HG03108 (cell line): ENCODE data around the gene BRD1.
"Not testable (repeated sequence)": the region's sequence is repeated elsewhere in the genome, so short reads cannot be mapped to it uniquely, and the experiment has no call there.

Source experiments
- ATAC-seq: cut with Tn5 transposase; IDR thresholded peaks from one replicate; pipeline ENCODE4 v1.9.1; 2021; ENCODE audit warnings: moderate library complexity; ENCODE audit not compliant: unreplicated experiment

Gene BRD1

GRCh38 chr22:49785841-49786471 lies 41.7 kb downstream of the BRD1 start:
- no peak for ATAC-seq

GRCh38 chr22:49785046-49785521 lies 42.6 kb downstream of the BRD1 start:
- no peak for ATAC-seq

GRCh38 chr22:49784630-49784971 lies 43.1 kb downstream of the BRD1 start:
- no peak for ATAC-seq

- ATAC-seq, result no peak
These were observed 43.6 kb downstream of the BRD1 start for GRCh38 chr22:49783926-49784629.

GRCh38 chr22:49783036-49783746 lies 44.5 kb downstream of the BRD1 start:
- ATAC-seq, result no peak

- not testable (repeated sequence) for ATAC-seq
These were observed 45.8 kb downstream of the BRD1 start for GRCh38 chr22:49781886-49782285.

- no peak for ATAC-seq
These were observed 46.3 kb downstream of the BRD1 start for GRCh38 chr22:49781289-49781782.

GRCh38 chr22:49780698-49781288 lies 46.9 kb downstream of the BRD1 start:
- ATAC-seq, result no peak

- ATAC-seq, result no peak
These were observed 47.6 kb downstream of the BRD1 start for GRCh38 chr22:49779853-49780697.

GRCh38 chr22:49779211-49779610 lies 48.5 kb downstream of the BRD1 start:
- ATAC-seq, result no peak

- ATAC-seq, result no peak
These were observed 50.0 kb downstream of the BRD1 start for GRCh38 chr22:49777569-49778249.

- no peak for ATAC-seq
These were observed 50.8 kb downstream of the BRD1 start for GRCh38 chr22:49776891-49777290.

GRCh38 chr22:49775867-49776511 lies 51.7 kb downstream of the BRD1 start:
- no peak for ATAC-seq

- ATAC-seq, result no peak
These were observed 52.3 kb downstream of the BRD1 start for GRCh38 chr22:49775191-49775866.

- no peak for ATAC-seq
These were observed 53.0 kb downstream of the BRD1 start for GRCh38 chr22:49774499-49775151.

- no peak for ATAC-seq
These were observed 53.6 kb downstream of the BRD1 start for GRCh38 chr22:49774046-49774445.

- no peak for ATAC-seq
These were observed 54.1 kb downstream of the BRD1 start for GRCh38 chr22:49773531-49773930.

- ATAC-seq, result no peak
These were observed 55.0 kb downstream of the BRD1 start for GRCh38 chr22:49772692-49773091.
